GM12874 (cell line): Measurements from ENCODE around the gene STX1A.

ENCODE experiments used
- CTCF ChIP-seq: IDR thresholded peaks from 2 replicates; pipeline ENCODE4 v1.5.1; 2011; ENCODE audit warnings: low read depth, mild to moderate bottlenecking, control low read depth, low read length, moderate library complexity; ENCODE audit not compliant: insufficient read depth

The STX1A gene

GRCh38 chr7:73698410-73698809 is 21.1 kb downstream of the STX1A start:
- TF ChIP-seq CTCF = no peak

GRCh38 chr7:73696372-73696771 is 23.1 kb downstream of the STX1A start:
- no peak for TF ChIP-seq CTCF

GRCh38 chr7:73690646-73691045 is 28.8 kb downstream of the STX1A start:
- no peak for TF ChIP-seq CTCF

GRCh38 chr7:73688288-73688687 is 31.2 kb downstream of the STX1A start:
- no peak for TF ChIP-seq CTCF

GRCh38 chr7:73685311-73685710 is 34.2 kb downstream of the STX1A start:
- TF ChIP-seq CTCF = no peak

- TF ChIP-seq CTCF = no peak
Observed at GRCh38 chr7:73683788-73684693, 35.4 kb downstream of the STX1A start.

- no peak for TF ChIP-seq CTCF
Observed at GRCh38 chr7:73683056-73683787, 36.2 kb downstream of the STX1A start, which contains the start of the genes BUD23 and DNAJC30. Gene BUD23, plus strand, starts transcription at chr7:73683597. Its CDS starts 29 bp downstream, at chr7:73683626. Gene DNAJC30, minus strand, starts transcription at chr7:73683453. Its CDS starts 30 bp downstream, at chr7:73683423.
